Hematopoietic multipotent progenitor cell treated with erythropoietin and hydrocortisone succinate and interleukin-3 and kit ligand, for 15 days (in vitro differentiated cells): ENCODE results near the gene USP2.

ENCODE experiments used
- DNase-seq: peaks from one replicate; pipeline ENCODE4 v3.0.0-alpha.2; 2015; ENCODE audit warnings: low spot score

USP2 gene

GRCh38 chr11:119363081-119363850, 18.2 kb downstream of the USP2 start:
- DNase-seq = no peak

- no peak for DNase-seq
These were observed 18.8 kb downstream of the USP2 start for GRCh38 chr11:119362741-119363080.

DNA sequence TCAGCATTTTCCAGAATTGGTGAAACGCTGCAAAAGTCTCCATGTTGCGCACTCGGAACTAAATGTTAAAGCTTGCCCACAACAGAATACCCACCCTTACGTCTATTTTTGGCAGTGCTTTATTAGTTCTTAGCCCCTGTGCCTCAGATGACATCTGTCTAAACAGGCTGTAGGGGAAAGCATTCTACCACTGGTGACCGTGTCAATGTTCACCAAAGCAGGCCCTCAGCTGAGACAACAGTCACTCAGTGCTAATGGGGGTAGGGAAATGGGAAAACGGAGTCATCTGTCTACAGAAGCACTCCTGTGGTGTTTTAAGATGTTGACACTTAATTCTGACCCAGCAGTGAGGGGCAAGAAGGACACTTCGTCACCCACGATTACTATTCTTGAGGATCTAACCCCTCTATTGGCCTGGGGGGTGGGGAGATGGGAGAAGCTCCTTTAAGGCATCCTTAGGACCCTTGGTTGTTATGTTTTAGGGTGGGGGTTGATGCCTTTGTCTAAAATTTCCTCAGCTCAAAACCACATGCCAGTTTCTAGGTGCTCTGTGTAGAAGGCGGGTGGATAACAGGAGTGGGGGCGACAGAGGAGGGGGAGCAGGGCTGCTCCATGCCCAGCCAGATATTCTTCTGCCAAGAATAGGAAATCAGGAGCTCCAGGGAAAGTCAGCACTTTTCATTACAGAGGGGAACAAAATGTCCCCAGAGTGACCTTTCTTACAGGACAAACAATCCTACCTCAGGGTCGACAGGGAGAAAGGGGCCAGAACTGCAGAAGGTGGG, 19.4 kb downstream of the USP2 start:
- no peak for DNase-seq

GRCh38 chr11:119361056-119361787, 20.3 kb downstream of the USP2 start:
- no peak for DNase-seq

- DNase-seq = no peak
These were observed 21.9 kb downstream of the USP2 start for GRCh38 chr11:119359365-119360214.

- DNase-seq = no peak
These were observed 24.4 kb downstream of the USP2 start for GRCh38 chr11:119357074-119357473.

DNA sequence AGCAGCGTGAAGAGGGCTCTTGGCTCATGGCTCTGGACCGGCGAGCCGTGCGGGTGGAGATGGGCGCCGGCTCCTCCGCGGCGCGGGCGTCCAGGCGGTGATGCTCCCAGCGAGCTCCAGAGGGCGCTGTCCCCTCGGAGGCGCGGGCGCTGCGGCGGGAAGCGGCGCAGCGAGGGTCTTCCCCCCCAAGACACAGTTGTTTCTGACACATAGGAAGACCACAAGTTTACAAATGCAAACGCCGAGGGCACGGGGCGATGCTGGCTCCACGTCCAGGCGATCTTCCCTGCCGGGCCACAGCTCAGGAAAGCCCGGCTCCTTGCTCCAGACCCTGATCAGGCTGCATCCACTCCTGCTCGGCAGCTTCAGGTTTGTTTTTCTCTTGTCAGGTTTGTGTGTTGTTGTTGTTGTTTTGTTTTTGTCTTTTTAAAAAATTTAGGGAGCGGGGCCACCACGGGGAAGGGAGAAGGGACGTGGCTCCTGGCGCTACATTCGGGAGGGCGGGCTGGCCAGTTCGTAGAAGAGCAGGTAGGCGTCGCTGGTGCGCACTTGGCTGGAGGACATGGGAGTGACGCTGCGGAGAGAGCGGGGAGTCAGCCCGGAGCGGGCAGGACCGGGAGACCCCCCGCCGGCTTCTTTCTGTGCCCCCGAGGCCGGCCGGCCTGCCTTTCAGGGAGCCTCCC, 25.0 kb downstream of the USP2 start:
- peak; percentile 58 for DNase-seq

DNA sequence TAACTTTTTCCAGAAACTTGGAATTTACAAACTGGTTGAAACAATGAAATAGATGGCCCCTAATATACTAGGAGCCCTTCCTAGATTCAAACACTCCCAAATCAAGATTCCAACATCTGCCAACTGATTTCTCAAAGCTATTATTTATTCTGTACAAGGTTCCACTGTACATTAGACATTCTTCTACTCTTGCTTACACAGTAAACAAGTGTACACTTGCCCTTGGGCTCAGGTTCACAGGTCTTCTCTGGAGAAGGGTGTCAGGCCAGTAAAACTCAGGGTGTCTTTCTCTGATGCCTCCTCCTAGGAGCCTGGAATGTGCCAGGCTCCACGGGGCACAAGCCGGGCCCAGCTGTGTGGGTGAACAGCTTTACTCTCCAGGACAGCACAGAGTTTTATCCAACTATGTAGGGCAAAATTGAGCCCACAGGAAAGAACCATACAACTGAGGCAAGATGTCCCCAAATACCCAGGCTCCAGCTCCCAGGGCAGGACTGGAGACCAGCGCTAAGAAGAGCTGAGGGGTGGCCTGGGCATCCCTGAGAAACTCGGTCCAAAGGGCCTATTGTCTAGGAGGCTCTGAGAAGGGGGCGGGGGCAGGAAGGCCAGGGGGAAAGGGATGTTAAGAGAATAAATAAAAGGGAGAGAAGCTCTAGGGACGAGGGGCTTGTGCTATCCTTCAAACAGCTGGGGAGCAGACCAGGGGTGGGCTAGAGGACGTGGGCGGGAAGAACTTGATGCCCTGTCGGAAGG, 26.2 kb downstream of the USP2 start:
- DNase-seq = no peak

DNA sequence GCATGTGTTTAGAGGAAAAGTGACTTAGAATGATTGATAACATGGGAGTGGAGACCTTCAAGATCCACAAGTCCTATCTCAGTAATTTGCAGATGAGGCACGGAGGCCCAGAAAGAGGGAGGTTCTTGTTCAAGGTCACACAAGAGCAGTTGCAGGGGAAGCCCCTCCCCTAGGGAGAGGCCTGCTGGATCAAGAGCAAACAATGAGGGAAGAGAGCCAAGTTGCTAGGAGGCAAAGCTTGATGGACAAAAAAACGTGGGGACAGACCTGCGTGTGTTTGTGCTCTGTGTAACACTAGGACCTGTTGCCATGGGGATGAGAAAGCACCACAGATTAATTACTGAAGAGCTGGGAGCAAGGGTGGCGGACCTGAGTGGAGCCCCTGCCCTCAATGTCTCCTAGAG, 28.6 kb downstream of the USP2 start:
- no peak for DNase-seq

- no peak for DNase-seq
These were observed 30.3 kb downstream of the USP2 start for GRCh38 chr11:119351232-119351631.

DNA sequence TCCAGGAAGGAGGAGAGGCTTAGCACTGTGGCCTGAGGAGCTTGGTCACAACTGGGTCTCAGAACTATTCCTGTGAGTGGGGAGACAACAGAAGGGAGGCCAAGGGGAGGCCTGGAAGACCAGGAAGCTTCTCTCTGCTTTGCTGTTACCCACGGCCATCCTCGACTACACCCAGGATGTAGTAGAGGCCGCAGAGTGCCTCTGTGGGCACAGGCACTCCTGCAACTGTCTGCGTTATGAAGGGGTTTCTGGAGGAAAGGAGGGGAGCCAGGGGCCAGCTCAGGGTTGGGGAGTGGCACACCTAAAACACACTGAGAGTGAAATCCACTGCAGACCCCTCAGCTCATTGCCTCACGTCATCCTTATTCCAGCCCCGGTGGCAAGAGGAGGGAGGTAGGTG, 31.2 kb downstream of the USP2 start:
- no peak for DNase-seq

- DNase-seq = no peak
These were observed 33.4 kb downstream of the USP2 start for GRCh38 chr11:119347940-119348605.

- DNase-seq = no peak
These were observed 34.2 kb downstream of the USP2 start for GRCh38 chr11:119347242-119347641.

- DNase-seq = no peak
These were observed 34.9 kb downstream of the USP2 start, which contains the start of gene MFRP for GRCh38 chr11:119346605-119347004. MFRP (minus strand) TSS chr11:119346705; CDS start chr11:119346513, 192 bp downstream.

DNA sequence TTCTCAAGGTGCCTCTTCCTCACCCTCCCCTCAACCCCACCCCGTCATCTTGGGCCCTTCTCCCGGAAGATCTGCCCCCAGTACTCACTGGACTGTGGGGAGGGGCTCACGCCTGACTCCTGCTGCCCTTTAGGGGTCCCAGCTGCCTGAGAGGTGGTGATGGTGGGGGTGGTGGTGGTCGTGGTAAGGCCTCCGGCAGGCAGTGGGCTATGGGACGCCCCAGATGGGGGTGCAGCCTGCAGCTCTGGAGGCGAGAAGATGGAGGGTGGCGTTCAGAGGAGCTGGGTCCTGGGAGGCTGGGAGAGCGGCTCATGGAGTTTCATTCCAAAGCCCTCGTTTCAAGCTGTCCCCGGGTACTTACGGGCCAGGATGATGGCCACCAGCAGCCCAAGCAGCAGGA, 35.8 kb downstream of the USP2 start:
- DNase-seq = no peak

GRCh38 chr11:119344291-119345010, 37.0 kb downstream of the USP2 start:
- DNase-seq = no peak

DNA sequence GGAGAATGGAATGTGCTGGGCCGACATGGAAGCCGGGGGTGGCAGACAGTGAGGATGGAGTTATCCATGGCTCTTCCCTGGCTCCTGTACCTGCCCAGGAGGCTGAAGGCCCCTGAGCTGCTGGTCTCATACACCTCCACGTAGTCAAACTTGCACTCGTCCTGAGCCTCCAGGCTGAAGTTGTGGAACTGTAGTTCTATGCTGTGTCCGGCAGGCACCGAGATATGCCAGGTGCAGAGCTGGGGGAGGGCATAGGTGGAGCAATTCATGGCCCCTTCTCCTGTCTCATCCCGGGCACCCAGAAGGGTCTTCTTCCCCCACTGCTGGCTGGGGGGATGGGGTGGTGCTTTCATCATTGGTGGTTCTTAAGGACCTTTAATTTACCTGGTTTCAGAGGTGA, 37.8 kb downstream of the USP2 start:
- no peak for DNase-seq

DNA sequence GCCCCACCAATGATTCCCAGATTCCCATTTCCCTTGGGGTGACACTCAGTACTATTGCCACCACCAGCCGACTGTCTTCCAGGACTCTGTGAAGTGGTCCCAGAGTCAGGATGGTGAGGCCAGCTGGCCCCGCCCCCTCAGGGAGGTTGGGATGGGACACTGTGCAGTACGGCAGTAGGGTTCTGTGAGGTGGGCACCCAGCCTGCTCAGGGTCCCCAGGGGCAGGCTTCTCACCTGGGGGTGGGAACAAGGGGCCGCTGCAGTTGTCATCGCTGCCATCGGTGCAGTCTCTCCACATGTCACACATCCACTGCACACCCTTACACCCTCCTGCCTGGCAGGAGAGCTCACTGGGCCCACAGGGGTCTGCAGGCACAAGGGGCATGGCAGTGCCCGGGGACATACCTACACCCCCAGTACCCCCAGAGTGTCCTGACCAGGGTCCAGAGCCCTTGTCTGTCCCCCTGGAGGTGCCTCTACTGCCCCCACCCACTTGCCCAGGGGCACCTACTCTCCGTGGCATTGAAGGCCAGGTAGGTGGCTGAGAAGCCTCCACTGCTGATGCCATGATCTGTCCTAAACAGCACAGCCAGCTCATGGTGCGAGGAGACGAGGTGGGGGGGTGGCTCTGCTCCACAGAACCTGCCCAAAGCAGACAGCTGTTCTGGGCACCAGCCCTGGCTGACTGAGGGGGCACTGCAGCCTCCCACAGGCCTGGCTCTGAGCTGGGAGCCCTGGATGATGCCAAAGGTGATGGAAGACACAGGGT, 38.9 kb downstream of the USP2 start:
- DNase-seq = no peak

DNA sequence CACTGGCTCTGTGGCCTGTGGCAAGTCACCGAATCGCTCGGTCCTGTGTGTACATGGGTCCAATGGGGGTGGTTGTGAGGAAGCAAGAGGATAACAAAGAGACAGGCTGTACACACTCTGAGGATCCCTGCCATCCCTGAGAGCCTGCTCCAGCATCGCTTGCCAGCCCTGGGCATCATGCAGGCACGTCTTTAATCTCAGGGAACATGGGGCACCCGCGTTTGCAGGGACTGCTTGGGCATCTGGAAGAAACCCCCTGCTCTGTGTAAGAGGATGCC, 39.5 kb downstream of the USP2 start:
- DNase-seq = no peak
